Esophagus squamous epithelium (tissue), 4 donors: ENCODE measurements around the gene DMAP1.

Experiments used
- POLR2A ChIP-seq, 4 donors: fragments of 450-650 bp; IDR thresholded peaks; one replicate each; pipeline ENCODE4 v1.6.1; 2017; ENCODE audit warnings: antibody characterized with exemption in 4 of 4, mild to moderate bottlenecking in 4 of 4, moderate library complexity in 3 of 4
- TF ChIP-seq, protein P1 (sequence below), 6 experiments: fragments of 450-650 bp in 4 of 6; fragments of 200-600 bp in 2 of 6; sonication (generic) in 2 of 6; IDR thresholded peaks; one replicate each; pipeline ENCODE4 v1.5.1; 2016 to 2019; ENCODE audit warnings: antibody characterized with exemption in 6 of 6, mild to moderate bottlenecking in 4 of 6, moderate library complexity in 4 of 6

DNA sequence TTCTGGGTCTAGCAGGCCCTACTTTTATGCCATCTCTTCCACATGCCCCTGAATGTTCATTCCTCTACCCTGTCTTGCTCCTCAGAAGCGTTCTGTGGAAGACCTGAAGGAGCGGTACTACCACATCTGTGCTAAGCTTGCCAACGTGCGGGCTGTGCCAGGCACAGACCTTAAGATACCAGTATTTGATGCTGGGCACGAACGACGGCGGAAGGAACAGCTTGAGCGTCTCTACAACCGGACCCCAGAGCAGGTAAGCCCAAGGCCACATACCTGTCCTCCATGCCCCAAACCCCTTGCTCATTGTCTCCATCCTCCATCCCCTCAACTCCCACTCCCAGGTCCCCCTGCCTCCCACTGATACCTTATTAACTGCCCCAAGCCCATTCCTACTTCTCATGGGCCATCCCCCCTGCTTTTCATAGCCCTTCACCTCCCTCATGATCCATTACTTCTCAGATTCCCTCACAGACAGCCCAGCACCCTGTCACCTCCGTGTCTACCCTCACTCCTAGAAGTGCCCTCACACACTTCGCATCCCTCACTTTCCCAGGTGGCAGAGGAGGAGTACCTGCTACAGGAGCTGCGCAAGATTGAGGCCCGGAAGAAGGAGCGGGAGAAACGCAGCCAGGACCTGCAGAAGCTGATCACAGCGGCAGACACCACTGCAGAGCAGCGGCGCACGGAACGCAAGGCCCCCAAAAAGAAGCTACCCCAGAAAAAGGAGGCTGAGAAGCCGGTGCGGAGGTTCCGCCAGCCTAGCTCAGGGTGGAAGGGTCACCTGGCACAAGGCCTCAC lies 5.4 kb downstream of the DMAP1 start:
- TF ChIP-seq, protein P1, sequence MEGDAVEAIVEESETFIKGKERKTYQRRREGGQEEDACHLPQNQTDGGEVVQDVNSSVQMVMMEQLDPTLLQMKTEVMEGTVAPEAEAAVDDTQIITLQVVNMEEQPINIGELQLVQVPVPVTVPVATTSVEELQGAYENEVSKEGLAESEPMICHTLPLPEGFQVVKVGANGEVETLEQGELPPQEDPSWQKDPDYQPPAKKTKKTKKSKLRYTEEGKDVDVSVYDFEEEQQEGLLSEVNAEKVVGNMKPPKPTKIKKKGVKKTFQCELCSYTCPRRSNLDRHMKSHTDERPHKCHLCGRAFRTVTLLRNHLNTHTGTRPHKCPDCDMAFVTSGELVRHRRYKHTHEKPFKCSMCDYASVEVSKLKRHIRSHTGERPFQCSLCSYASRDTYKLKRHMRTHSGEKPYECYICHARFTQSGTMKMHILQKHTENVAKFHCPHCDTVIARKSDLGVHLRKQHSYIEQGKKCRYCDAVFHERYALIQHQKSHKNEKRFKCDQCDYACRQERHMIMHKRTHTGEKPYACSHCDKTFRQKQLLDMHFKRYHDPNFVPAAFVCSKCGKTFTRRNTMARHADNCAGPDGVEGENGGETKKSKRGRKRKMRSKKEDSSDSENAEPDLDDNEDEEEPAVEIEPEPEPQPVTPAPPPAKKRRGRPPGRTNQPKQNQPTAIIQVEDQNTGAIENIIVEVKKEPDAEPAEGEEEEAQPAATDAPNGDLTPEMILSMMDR (IDR thresholded peaks at IDR 0.05): no peak
- TF ChIP-seq POLR2A (IDR thresholded peaks at IDR 0.05): no peak
